Transverse colon (tissue), 4 donors: ENCODE data around the gene METAP1.

ENCODE experiments used
- CTCF ChIP-seq, 5 experiments: fragments of 200-600 bp in 3 of 5; fragments of 450-650 bp in 2 of 5; sonication (generic) in 3 of 5; IDR thresholded peaks; 1 replicate in 2 of 5; 2 replicates in 3 of 5; pipeline ENCODE4 v1.5.1; 2016 to 2017; ENCODE audit warnings: antibody characterized with exemption in 5 of 5, inconsistent platforms in 3 of 5, mild to moderate bottlenecking in 2 of 5, moderate library complexity in 1 of 5
- POLR2AphosphoS5 ChIP-seq, 3 donors: sonication (generic); formaldehyde crosslinking; IDR thresholded peaks; one replicate each; pipeline ENCODE4 v1.6.1; 2016; ENCODE audit warnings: antibody characterized with exemption in 3 of 3

- TF ChIP-seq CTCF (IDR thresholded peaks at IDR 0.05) = no peak
- no peak for TF ChIP-seq POLR2AphosphoS5 (IDR thresholded peaks at IDR 0.05)
These were observed 84.2 kb downstream of the METAP1 start for GRCh38 chr4:99079625-99080295.
